Brain microvascular endothelial cell (primary cell): Measurements from ENCODE around the gene EMC10.

ENCODE experiments used
- DNase-seq: peaks from one replicate; pipeline ENCODE4 v3.0.0-alpha.2; 2020
- H3K27ac ChIP-seq: fragments of 250-450 bp; sonication (Bioruptor Pico); 2 replicates; pipeline ENCODE4 v1.5.1; 2020; ENCODE audit warnings: mild to moderate bottlenecking, moderate library complexity
- H3K27me3 ChIP-seq: fragments of 250-450 bp; sonication (Bioruptor Pico); replicated peaks from 2 replicates; pipeline ENCODE4 v1.5.1; 2020; ENCODE audit warnings: mild to moderate bottlenecking
- H3K36me3 ChIP-seq: fragments of 250-450 bp; sonication (Bioruptor Pico); replicated peaks from 2 replicates; pipeline ENCODE4 v1.5.1; 2020; ENCODE audit warnings: mild to moderate bottlenecking
- H3K4me3 ChIP-seq: 2 replicates; pipeline ENCODE4 v1.5.1; 2011; ENCODE audit warnings: low read depth, mild to moderate bottlenecking, control low read depth, low read length, moderate library complexity
- CTCF ChIP-seq: IDR thresholded peaks from 2 replicates; pipeline ENCODE4 v1.5.1; 2011; ENCODE audit warnings: low read depth, mild to moderate bottlenecking, moderate library complexity, low read length, control low read depth, inconsistent platforms; ENCODE audit errors: missing control alignments
- in situ Hi-C: cut with HindIII; loops from 2 replicates; pipeline ENCODE4 v1.10.0; 2017; ENCODE audit warnings: low sequenced_read_pairs, low pct_ligation_motif_present

Gene EMC10

GRCh38 chr19:50510121-50510670 is 33.9 kb downstream of the EMC10 start:
- in situ Hi-C loops, result no loop called here

GRCh38 chr19:50510700-50511068 is 34.4 kb downstream of the EMC10 start:
- H3K4me3 ChIP-seq, result peak overlapping the region; percentile 89
- in situ Hi-C loops, result no loop called here
- no peak for TF ChIP-seq CTCF
- peak overlapping the region; percentile 53 for H3K27ac ChIP-seq
- H3K27me3 ChIP-seq, result no peaks in the 10 kb centered on the region
- H3K36me3 ChIP-seq, result no peaks in the 10 kb centered on the region
- no peak for DNase-seq

More at GRCh38 chr19:50510121-50510670, 33.9 kb downstream of the EMC10 start:
- no peak for DNase-seq
- H3K27ac ChIP-seq, result no peak overlapping the region
- no peak for TF ChIP-seq CTCF
- H3K4me3 ChIP-seq, result peak overlapping the region; percentile 89
- no peaks in the 10 kb centered on the region for H3K27me3 ChIP-seq
- no peaks in the 10 kb centered on the region for H3K36me3 ChIP-seq

- Histone ChIP-seq H3K27me3 (no peaks in the 10 kb centered on the region), H3K36me3 (no peaks in the 10 kb centered on the region), H3K4me3 (peak within 1 kb of the TSS; percentile 89), H3K27ac (peak within 1 kb of the TSS; percentile 53)
- TF ChIP-seq CTCF, result no peak
- in situ Hi-C loops, result no loop called here
- DNase-seq, result peak; percentile 99
These were observed 34.9 kb downstream of the EMC10 start, which contains the start of gene JOSD2 for GRCh38 chr19:50511069-50511822. JOSD2 (minus strand) TSS chr19:50511191; CDS start chr19:50510431, 760 bp downstream.

- TF ChIP-seq CTCF, result no peak
- Histone ChIP-seq H3K36me3 (no peaks in the 10 kb centered on the region), H3K27me3 (no peaks in the 10 kb centered on the region), H3K27ac (no peak overlapping the region), H3K4me3 (peak overlapping the region; percentile 89)
- in situ Hi-C loops, result no loop called here
- no peak for DNase-seq
These were observed 36.0 kb downstream of the EMC10 start for GRCh38 chr19:50512112-50512998.

- TF ChIP-seq CTCF, result no peak
- DNase-seq, result no peak
- no peak overlapping the region for H3K27ac ChIP-seq
- H3K4me3 ChIP-seq, result no peak overlapping the region
- in situ Hi-C loops, result no loop called here
- no peaks in the 10 kb centered on the region for H3K27me3 ChIP-seq
- H3K36me3 ChIP-seq, result no peaks in the 10 kb centered on the region
These were observed 36.9 kb downstream of the EMC10 start for GRCh38 chr19:50512999-50513745.
